ENCODE measurements around the gene KNDC1.

GRCh38 chr10:133248334-133248715 is 88.3 kb downstream of the KNDC1 start:
- TF ChIP-seq GATA2 (IDR thresholded peaks at IDR 0.05; ENCODE audit: low read depth, low read length) (no peak), GATA3 (IDR thresholded peaks at IDR 0.05; ENCODE audit: low read depth, low read length) (no peak)

All from SH-SY5Y (cell line).